MM.1S (cell line): Measurements from ENCODE around the gene HSD11B2.

Source experiments
- EZH2 ChIP-seq: fragments of 300-600 bp; sonication (generic); optimal IDR thresholded peaks from 2 replicates; pipeline ENCODE3; 2017; ENCODE audit warnings: low read depth, mild to moderate bottlenecking, antibody characterized with exemption, low read length, mixed read lengths
- TF ChIP-seq, protein P1 (sequence below): fragments of 300-600 bp; sonication (generic); IDR thresholded peaks from 2 replicates; pipeline ENCODE4 v1.5.1; 2016; ENCODE audit warnings: antibody characterized with exemption, low read length, mixed read lengths

DNA sequence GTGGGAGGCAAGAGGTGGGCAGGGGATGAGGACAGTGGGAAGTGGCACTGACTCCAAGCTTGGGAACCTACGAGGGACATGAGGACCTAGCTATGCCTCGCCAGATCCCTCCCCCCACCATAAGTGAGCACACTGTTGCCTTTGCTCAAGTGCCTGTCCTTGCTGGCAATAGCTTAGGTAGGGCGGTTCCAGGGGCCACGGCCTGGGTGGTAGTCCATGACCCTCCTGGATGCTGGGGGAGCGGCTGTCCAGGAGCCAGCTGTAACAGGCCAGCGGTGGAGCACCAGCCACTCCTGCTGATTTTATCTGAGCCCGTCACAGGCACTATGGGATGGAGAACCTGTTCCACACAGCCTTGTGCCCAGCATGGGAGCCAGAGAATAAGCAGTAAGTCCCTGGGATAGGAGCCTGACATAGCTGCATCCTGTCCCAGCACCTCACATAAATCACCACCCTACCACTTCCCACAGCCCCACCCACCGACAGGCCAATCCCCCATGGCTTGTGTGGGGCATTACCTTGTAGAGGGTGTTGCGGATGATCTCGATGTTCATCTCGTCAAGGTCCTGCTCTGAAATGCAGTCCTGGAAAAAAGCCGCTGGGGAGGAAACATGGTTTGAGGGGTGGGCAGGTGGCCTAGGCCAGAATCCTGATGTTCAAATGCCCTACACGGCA is 11.8 kb downstream of the HSD11B2 start:
- TF ChIP-seq, protein P1, sequence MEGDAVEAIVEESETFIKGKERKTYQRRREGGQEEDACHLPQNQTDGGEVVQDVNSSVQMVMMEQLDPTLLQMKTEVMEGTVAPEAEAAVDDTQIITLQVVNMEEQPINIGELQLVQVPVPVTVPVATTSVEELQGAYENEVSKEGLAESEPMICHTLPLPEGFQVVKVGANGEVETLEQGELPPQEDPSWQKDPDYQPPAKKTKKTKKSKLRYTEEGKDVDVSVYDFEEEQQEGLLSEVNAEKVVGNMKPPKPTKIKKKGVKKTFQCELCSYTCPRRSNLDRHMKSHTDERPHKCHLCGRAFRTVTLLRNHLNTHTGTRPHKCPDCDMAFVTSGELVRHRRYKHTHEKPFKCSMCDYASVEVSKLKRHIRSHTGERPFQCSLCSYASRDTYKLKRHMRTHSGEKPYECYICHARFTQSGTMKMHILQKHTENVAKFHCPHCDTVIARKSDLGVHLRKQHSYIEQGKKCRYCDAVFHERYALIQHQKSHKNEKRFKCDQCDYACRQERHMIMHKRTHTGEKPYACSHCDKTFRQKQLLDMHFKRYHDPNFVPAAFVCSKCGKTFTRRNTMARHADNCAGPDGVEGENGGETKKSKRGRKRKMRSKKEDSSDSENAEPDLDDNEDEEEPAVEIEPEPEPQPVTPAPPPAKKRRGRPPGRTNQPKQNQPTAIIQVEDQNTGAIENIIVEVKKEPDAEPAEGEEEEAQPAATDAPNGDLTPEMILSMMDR = no peak
- no peak for TF ChIP-seq EZH2
